Measurements from ENCODE around the gene CLASP1.

- TF ChIP-seq POLR2A (IDR thresholded peaks at IDR 0.05) = no peak
- TF ChIP-seq, protein P1, sequence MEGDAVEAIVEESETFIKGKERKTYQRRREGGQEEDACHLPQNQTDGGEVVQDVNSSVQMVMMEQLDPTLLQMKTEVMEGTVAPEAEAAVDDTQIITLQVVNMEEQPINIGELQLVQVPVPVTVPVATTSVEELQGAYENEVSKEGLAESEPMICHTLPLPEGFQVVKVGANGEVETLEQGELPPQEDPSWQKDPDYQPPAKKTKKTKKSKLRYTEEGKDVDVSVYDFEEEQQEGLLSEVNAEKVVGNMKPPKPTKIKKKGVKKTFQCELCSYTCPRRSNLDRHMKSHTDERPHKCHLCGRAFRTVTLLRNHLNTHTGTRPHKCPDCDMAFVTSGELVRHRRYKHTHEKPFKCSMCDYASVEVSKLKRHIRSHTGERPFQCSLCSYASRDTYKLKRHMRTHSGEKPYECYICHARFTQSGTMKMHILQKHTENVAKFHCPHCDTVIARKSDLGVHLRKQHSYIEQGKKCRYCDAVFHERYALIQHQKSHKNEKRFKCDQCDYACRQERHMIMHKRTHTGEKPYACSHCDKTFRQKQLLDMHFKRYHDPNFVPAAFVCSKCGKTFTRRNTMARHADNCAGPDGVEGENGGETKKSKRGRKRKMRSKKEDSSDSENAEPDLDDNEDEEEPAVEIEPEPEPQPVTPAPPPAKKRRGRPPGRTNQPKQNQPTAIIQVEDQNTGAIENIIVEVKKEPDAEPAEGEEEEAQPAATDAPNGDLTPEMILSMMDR (IDR thresholded peaks at IDR 0.05) = no peak
Measured at GRCh38 chr2:121324601-121325000, 324.7 kb downstream of the CLASP1 start.
